Prostate gland (tissue), 2 donors: ENCODE measurements around the gene MTOR. TPM values are rescaled to one million over a fixed set of nuclear protein-coding genes. Genes with fewer than 3 reads are reported as not detected.

ENCODE experiments used
- DNase-seq: peaks from one replicate; pipeline ENCODE4 v3.0.0-alpha.2; 2019; ENCODE audit warnings: low spot score
- H3K27ac ChIP-seq, 2 donors: fragments of 200-600 bp; sonication (generic); 2 replicates each; pipeline ENCODE4 v1.5.1; 2017 to 2019
- H3K27me3 ChIP-seq: fragments of 200-600 bp; sonication (generic); replicated peaks from 2 replicates; pipeline ENCODE4 v1.5.1; 2019; ENCODE audit not compliant: insufficient read depth
- H3K36me3 ChIP-seq, 2 donors: fragments of 200-600 bp; sonication (generic); 1 replicate in 1 of 2; 2 replicates in 1 of 2; pipeline versions ENCODE4 v1.5.1 to v1.8.1; 2017 to 2019
- H3K4me1 ChIP-seq: fragments of 200-600 bp; sonication (generic); replicated peaks from 2 replicates; pipeline ENCODE4 v1.5.1; 2019
- H3K4me3 ChIP-seq, 2 donors: fragments of 200-600 bp; sonication (generic); 2 replicates each; pipeline ENCODE4 v1.5.1; 2017 to 2019
- H3K9me3 ChIP-seq: fragments of 200-600 bp; sonication (generic); 2 replicates; pipeline ENCODE4 v1.5.1; 2017
- POLR2A ChIP-seq: fragments of 450-650 bp; IDR thresholded peaks from one replicate; pipeline ENCODE4 v1.6.1; 2016; ENCODE audit warnings: antibody characterized with exemption, mild to moderate bottlenecking
- POLR2AphosphoS5 ChIP-seq: sonication (generic); formaldehyde crosslinking; IDR thresholded peaks from one replicate; pipeline ENCODE4 v1.6.1; 2017; ENCODE audit warnings: antibody characterized with exemption
- WGBS: methylation state at CpG from one replicate; pipeline ENCODE4 v1.1.5; 2018; 5-methylcytosine and 5-hydroxymethylcytosine counted together
- intact Hi-C: fragments of 100-400 bp; cut with DNase I; formaldehyde crosslinking; loops from one replicate; pipeline ENCODE4 v1.14.2; 2022
- total RNA-seq, 2 donors: library from RNA; depleted of rRNA; stranded (reverse); fragments of >200 nt; gene quantifications; one replicate each; pipeline ENCODE4 v1.1.0, GENCODE V29; 2016
- TF ChIP-seq, protein P1 (sequence below), 4 experiments: fragments of 200-600 bp in 2 of 4; fragments of 450-650 bp in 2 of 4; sonication (generic) in 2 of 4; IDR thresholded peaks; 1 replicate in 3 of 4; 2 replicates in 1 of 4; pipeline ENCODE4 v1.5.1; 2016 to 2019; ENCODE audit warnings: antibody characterized with exemption in 4 of 4, mild to moderate bottlenecking in 2 of 4, moderate library complexity in 2 of 4

MTOR gene
- total RNA-seq, 2 donors from 2014 or later, result 34.7 to 56.1 TPM

- H3K9me3 ChIP-seq, result no peaks in the 10 kb centered on the region
- no peaks in the 10 kb centered on the region for H3K27me3 ChIP-seq
- H3K27ac ChIP-seq, result no peak overlapping the region
- no peak for TF ChIP-seq POLR2AphosphoS5
- TF ChIP-seq, protein P1, sequence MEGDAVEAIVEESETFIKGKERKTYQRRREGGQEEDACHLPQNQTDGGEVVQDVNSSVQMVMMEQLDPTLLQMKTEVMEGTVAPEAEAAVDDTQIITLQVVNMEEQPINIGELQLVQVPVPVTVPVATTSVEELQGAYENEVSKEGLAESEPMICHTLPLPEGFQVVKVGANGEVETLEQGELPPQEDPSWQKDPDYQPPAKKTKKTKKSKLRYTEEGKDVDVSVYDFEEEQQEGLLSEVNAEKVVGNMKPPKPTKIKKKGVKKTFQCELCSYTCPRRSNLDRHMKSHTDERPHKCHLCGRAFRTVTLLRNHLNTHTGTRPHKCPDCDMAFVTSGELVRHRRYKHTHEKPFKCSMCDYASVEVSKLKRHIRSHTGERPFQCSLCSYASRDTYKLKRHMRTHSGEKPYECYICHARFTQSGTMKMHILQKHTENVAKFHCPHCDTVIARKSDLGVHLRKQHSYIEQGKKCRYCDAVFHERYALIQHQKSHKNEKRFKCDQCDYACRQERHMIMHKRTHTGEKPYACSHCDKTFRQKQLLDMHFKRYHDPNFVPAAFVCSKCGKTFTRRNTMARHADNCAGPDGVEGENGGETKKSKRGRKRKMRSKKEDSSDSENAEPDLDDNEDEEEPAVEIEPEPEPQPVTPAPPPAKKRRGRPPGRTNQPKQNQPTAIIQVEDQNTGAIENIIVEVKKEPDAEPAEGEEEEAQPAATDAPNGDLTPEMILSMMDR (IDR thresholded peaks at IDR 0.05), result no peak
- TF ChIP-seq POLR2A, result no peak
- intact Hi-C loops, result no loop called here
- H3K4me3 ChIP-seq, result no peak overlapping the region
- peaks cover 7 to 12% of the 10 kb centered on the region in 2 donors for H3K36me3 ChIP-seq
- 91% methylated on average over 4 of the region's 4 CpGs for WGBS
- DNase-seq, result no peak
- no peaks in the 10 kb centered on the region for H3K4me1 ChIP-seq
Measured at GRCh38 chr1:11229203-11229602, 33.1 kb downstream of the MTOR start.

- Histone ChIP-seq H3K36me3 (peaks cover 7 to 12% of the 10 kb centered on the region in 2 donors), H3K27ac (no peak overlapping the region)
- DNase-seq, result no peak
Measured at GRCh38 chr1:11227106-11228077, 35.0 kb downstream of the MTOR start.

DNA sequence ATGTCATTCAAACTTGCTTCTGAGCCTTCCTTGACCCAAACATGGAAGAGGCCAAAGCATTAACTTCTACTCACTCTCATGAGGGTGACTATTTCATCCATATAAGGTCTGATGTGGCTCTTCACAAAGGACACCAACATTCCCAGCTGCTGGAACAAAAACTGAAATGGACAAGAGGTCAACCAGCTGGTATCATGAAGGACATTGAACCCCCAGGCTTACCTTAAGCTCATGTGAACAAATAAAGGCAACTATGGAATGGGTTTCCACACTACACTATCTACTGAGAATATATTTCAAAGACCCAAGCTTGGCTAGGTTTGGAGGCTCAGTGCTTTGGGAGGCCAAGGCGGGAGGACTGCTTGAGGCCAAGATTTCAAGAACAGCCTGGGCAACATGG is 46.3 kb downstream of the MTOR start:
- no peak for TF ChIP-seq POLR2A
- TF ChIP-seq, protein P1 (IDR thresholded peaks at IDR 0.05), result no peak
- no peak for TF ChIP-seq POLR2AphosphoS5
- intact Hi-C loops, result no loop called here
- Histone ChIP-seq H3K27ac (no peak overlapping the region), H3K27me3 (no peaks in the 10 kb centered on the region), H3K4me3 (no peak overlapping the region), H3K4me1 (no peaks in the 10 kb centered on the region), H3K36me3 (peaks cover 0 to 7% of the 10 kb centered on the region in 2 donors), H3K9me3 (no peaks in the 10 kb centered on the region)
- DNase-seq, result no peak
- WGBS, result 100% methylated on average over 1 of the region's 1 CpG

More at GRCh38 chr1:11227106-11228077, 35.0 kb downstream of the MTOR start:
- TF ChIP-seq POLR2AphosphoS5 (no peak), POLR2A (no peak)
- TF ChIP-seq, protein P1 (IDR thresholded peaks at IDR 0.05), result no peak
- Histone ChIP-seq H3K9me3 (no peaks in the 10 kb centered on the region), H3K4me3 (no peak overlapping the region), H3K4me1 (no peaks in the 10 kb centered on the region), H3K27me3 (no peaks in the 10 kb centered on the region)
- WGBS, result 90% methylated on average over 10 of the region's 10 CpGs
- intact Hi-C loops, result no loop called here

- Histone ChIP-seq H3K36me3 (peaks cover 0 to 7% of the 10 kb centered on the region in 2 donors), H3K4me3 (no peak overlapping the region), H3K27me3 (no peaks in the 10 kb centered on the region), H3K27ac (no peak overlapping the region), H3K4me1 (no peaks in the 10 kb centered on the region), H3K9me3 (no peaks in the 10 kb centered on the region)
- intact Hi-C loops, result no loop called here
- no peak for DNase-seq
- 58% methylated on average over 2 of the region's 2 CpGs for WGBS
- TF ChIP-seq, protein P1 (IDR thresholded peaks at IDR 0.05), result no peak
- TF ChIP-seq POLR2A (no peak), POLR2AphosphoS5 (no peak)
Measured at GRCh38 chr1:11215381-11216005, 46.9 kb downstream of the MTOR start.
